GM12875 (cell line): ENCODE measurements around the gene AGMO.
A peak's percentile ranks its signal among the peaks of the same experiment; 100 is the strongest.
"Not testable (repeated sequence)": the region's sequence is repeated elsewhere in the genome, so short reads cannot be mapped to it uniquely, and the experiment has no call there.

Source experiments
- H3K4me3 ChIP-seq: one replicate; pipeline ENCODE4 v1.5.1; 2011; ENCODE audit warnings: low read depth, low read length, control low read depth
- CTCF ChIP-seq: IDR thresholded peaks from 2 replicates; pipeline ENCODE4 v1.5.1; 2011; ENCODE audit warnings: low read depth, mild to moderate bottlenecking, control low read depth, inconsistent platforms, low read length, moderate library complexity, borderline replicate concordance; ENCODE audit not compliant: insufficient read depth

Gene AGMO

GRCh38 chr7:15305002-15305600 is 256.7 kb downstream of the AGMO start:
- H3K4me3 ChIP-seq = no peak overlapping the region
- TF ChIP-seq CTCF = peak; percentile 46; the same call in 1 of the 2 replicates

GRCh38 chr7:15303357-15303756 is 258.5 kb downstream of the AGMO start:
- H3K4me3 ChIP-seq = no peak overlapping the region
- TF ChIP-seq CTCF = no peak

- not testable (repeated sequence) for H3K4me3 ChIP-seq
These were observed 260.8 kb downstream of the AGMO start for GRCh38 chr7:15300986-15301385.

GRCh38 chr7:15292138-15292537 is 269.7 kb downstream of the AGMO start:
- TF ChIP-seq CTCF = no peak
- no peak overlapping the region for H3K4me3 ChIP-seq

- H3K4me3 ChIP-seq = no peak overlapping the region
- TF ChIP-seq CTCF = no peak
These were observed 270.1 kb downstream of the AGMO start for GRCh38 chr7:15291699-15292098.

- no peak for TF ChIP-seq CTCF
- H3K4me3 ChIP-seq = no peak overlapping the region
These were observed 273.1 kb downstream of the AGMO start for GRCh38 chr7:15288741-15289140.

- TF ChIP-seq CTCF = no peak
These were observed 277.4 kb downstream of the AGMO start for GRCh38 chr7:15284396-15284795.

More at GRCh38 chr7:15284396-15284795, 277.4 kb downstream of the AGMO start:
- no peak overlapping the region for H3K4me3 ChIP-seq
